Head of caudate nucleus (tissue), 42 donors: Measurements from ENCODE around the gene PLA1A.
"Not testable (repeated sequence)": the region's sequence is repeated elsewhere in the genome, so short reads cannot be mapped to it uniquely, and the experiment has no call there.

Experiments used
- DNase-seq, 42 donors: peaks; one replicate each; pipeline versions ENCODE4 v3.0.0 to v3.0.0-alpha.2; 2020 to 2021; ENCODE audit warnings: mixed read lengths in 7 of 42
- intact Hi-C: fragments of 100-400 bp; cut with DNase I; formaldehyde crosslinking; loops from one replicate; pipeline ENCODE4 v1.15.0; 2022

The PLA1A gene

DNA sequence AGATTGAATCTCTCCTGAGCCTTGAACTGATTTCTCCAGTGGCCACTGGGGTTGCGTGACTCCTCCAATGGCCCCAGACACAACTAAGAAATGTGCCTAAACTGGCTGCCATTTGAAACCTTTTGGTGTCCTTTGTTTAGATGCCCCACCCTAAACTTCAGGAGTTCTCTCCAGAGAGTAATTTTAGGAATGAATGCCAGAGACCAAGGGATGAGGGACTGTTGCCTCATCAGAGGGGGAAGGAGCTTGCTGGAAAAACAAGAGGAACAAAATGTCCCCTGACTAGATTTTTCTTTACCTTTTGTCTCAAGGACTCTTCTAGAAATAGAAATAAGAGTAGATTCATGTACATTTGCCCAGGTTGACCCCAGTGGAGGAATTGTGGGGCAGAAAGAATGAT is 26.5 kb upstream of the PLA1A start:
- no peak for DNase-seq
- intact Hi-C loops: no loop called here

GRCh38 chr3:119571688-119572087 is 26.0 kb upstream of the PLA1A start:
- intact Hi-C loops: no loop called here
- DNase-seq: no peak

- intact Hi-C loops: no loop called here
- no peak for DNase-seq
Measured at GRCh38 chr3:119575507-119575906, 22.2 kb upstream of the PLA1A start.

GRCh38 chr3:119579366-119580066 is 18.2 kb upstream of the PLA1A start, which contains the start of gene ADPRH:
Gene ADPRH, plus strand, starts transcription at chr3:119579492. Its CDS starts 2,678 bp downstream, at chr3:119582170.
- intact Hi-C loops: no loop called here
- peak in 39 of 42 donors; percentile 16 to 68 (median 43) for DNase-seq

DNA sequence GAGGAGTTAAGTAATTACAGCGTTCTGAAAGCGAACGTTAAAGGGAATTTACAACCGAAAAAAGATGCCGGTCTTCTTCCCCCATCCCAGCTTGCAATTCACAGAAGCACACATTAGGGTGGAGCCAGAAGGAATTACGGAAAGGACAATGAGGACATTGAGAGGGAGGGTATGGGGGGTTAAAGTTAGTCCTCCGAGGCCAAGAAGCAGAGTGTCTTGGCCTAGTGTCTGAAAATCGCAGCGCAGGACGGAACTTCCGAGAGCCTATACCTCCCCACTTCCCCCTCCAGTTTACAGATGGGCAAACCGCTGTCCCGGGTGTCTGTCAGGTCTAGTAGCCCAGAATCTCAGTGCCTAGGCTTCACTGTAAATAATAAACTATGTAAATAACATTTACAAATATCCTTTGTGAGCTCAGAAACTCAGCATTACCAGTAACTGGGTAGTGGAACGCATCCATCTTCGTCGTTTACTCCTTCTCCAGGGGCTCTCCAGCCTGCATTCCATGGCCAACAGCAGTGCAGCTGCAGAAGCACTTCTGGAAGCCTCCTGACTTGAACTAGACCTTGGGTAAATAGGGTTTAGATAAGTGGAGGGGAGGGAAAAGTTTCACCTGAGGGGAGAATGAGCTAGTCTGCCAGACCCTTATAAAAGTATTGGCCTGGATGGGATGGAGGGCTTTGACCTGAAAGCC is 17.5 kb upstream of the PLA1A start:
- intact Hi-C loops: no loop called here
- DNase-seq: peak in 15 of 42 donors; percentile 11 to 51 (median 23)

DNA sequence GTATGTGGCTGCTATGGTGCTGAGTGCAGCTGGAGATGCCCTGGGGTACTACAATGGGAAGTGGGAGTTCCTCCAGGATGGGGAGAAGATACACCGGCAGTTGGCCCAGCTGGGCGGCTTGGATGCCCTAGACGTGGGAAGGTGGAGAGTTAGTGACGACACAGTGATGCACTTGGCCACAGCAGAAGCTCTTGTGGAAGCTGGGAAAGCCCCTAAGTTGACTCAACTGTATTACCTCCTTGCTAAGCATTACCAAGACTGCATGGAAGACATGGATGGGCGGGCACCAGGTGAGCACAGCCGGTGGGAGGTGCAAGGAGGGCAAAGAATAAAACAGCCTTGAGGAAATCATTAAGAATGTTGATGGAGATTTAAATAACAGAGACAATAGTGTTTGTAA is 15.5 kb upstream of the PLA1A start:
- intact Hi-C loops: no loop called here

GRCh38 chr3:119585208-119585607 is 12.5 kb upstream of the PLA1A start:
- intact Hi-C loops: no loop called here
- no peak for DNase-seq

More for the DNA sequence above, 15.5 kb upstream of the PLA1A start:
- no peak for DNase-seq

DNA sequence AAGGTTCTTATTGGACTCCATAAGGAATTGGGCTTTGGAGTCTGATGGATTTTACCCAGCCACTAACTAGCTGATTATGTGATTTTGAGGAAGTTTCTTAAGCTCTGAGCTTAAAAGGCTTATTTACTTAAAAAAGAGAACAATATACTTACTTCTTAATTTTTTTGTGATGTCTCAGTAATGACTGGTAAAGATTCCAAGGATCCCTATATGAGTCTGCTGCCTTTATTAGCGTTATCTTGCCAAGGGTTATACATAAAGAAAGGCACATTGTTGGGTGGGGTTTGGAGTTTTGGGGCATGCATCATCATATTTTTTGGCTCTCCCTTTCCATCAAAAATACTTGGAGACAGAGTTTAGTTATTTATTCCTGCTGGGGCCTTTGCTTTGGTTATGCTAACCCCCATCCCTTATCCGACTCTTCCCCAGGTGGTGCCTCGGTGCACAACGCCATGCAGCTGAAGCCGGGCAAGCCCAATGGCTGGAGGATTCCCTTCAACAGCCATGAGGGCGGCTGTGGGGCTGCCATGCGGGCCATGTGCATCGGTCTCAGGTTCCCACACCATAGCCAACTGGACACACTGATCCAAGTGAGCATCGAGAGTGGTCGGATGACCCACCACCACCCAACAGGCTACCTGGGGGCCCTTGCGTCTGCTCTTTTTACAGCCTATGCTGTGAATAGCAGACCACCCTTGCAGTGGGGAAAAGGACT is 11.7 kb upstream of the PLA1A start:
- DNase-seq: no peak
- intact Hi-C loops: no loop called here

DNA sequence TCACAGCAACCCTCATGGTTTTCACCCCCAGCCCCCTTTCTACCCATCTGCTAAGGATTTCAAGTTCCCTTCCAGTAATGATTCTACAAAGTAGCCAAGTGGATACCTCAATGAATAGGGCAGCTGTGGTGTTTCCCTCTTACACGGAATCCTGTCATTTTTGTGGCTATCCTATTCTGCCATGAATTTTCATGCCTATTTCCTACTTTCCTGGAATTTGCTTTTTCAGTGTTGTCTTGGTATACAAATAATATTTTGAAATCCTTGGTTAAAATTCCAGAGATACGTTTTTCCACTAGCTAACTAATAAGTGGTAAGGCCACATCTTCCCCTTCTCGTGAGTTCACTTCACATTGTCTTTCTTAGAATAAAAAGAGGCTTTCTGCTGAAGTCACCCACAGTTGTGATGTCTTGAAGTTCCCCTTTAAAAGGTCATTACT is 10.9 kb upstream of the PLA1A start:
- DNase-seq: no peak
- intact Hi-C loops: no loop called here

- DNase-seq: peak in 28 of 42 donors; percentile 13 to 66 (median 36)
- intact Hi-C loops: no loop called here
Measured at GRCh38 chr3:119588112-119588511, 9.6 kb upstream of the PLA1A start.

DNA sequence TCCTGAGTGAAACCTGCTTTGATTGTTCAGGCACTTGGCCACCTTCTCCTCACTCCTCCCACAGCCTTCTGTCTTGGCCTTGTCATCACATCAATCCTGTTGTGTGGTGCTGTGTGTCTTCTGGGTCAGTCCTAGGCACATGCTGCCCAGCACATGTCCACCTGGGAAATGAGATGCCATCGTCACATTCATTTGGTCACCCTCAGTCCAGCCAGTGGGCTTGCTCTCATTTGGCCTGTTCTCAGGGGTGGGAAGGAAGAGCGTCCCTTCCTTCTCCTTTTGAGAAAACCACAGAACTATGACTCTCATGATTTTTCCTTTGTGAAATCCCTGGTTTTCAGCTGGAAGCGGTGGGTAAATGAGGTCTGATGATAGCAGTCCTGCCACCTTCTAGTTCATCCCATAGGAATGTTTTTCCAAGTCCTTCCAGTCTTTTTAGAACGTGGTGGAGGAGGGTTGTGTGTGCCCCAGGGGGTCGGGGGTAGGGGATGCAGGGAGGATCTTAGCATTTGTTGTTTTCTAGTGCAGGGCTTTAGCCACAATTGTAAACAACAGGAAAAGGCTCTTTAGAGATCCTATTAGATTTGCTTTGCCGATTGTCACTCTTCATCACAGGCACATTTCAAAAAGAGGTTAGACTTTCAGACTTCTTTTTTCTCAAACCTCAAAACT is 8.4 kb upstream of the PLA1A start:
- intact Hi-C loops: no loop called here

DNA sequence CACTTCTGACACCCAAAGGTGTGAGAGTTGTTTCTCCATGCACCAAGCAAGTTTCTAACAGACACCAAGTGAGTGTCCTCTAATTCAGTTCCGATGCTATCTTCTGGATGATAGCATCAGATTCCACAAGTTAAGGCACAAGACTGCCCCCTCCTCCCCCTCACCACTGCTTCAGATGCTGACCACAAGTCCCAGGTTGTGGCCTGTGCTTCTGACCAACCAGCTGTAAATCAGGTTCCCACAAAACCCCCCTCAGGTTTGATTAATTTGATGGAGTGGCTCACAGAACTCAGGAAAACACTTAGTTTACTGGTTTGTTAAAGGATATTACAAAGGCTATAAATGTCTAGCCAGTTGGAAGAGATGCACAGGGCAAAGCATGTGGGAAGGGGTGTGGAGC is 7.0 kb upstream of the PLA1A start:
- intact Hi-C loops: no loop called here
- DNase-seq: no peak

More for the DNA sequence above, 8.4 kb upstream of the PLA1A start:
- peak in 2 of 42 donors; percentile 11 to 20 for DNase-seq

GRCh38 chr3:119592861-119593260 is 4.8 kb upstream of the PLA1A start:
- intact Hi-C loops: no loop called here
- no peak for DNase-seq

GRCh38 chr3:119594066-119594465 is 3.6 kb upstream of the PLA1A start:
- intact Hi-C loops: no loop called here
- no peak for DNase-seq

DNA sequence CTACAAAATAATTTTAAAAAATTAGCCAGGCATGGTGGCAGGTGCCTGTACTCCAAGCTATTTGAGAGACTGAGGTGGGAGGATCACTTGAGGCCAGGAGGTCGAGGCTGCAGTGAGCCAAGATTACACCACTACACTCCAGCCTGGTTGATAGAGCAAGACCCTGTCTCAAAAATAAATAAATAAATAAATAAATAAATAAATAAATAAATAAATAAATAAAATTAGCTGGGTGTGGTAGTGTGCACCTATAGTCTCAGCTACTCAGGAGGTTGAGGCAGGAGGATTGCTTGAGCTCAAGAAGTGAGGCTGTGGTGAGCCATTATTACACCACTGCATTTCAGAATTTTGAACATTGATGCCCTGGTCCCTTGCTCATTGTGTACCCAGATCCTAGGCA is 2.8 kb upstream of the PLA1A start:
- DNase-seq, intact Hi-C loops: not testable (repeated sequence)

DNA sequence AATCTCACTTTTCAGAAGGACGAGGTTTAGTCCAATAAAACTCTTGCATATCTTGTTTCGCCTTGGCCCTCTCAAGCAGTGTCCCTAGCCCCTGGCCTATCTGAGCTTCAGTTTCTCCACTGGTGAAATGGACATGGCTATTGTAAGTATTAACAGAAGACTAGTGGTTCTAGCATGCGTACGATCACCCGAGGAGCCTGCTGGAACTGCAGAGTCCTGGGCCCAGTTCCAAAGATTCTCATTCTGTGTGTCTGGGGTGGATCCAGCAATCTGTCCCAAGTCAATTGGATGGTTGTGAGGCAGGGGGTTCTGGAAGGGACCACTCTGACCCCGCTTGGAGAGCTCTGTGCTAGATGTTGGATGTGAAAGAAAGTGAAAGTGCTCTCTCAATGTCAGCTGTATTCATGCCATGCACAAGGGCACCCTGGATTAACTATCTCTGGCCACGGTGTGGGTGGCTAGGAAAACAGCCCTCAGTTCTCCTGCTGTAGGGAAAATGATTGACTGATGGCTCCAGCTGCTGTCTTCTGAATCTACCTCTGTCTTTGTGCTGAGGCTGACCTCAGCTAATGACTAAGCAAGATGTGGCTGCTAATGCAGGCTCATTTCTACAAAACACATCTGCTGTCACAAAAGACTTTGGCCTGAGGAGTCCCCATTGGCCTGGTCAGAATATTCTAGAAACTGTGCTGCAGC is 1.9 kb upstream of the PLA1A start:
- peak in 4 of 42 donors; percentile 7 to 48 (median 18) for DNase-seq
- intact Hi-C loops: no loop called here

GRCh38 chr3:119596398-119596797 is 1.3 kb upstream of the PLA1A start:
- intact Hi-C loops: no loop called here
- no peak for DNase-seq

GRCh38 chr3:119598410-119599098 is 869 bp downstream of the PLA1A start:
- intact Hi-C loops: no loop called here

More at GRCh38 chr3:119598410-119599098, 869 bp downstream of the PLA1A start:
- DNase-seq: no peak
